Effector memory CD4-positive, alpha-beta T cell (primary cell): ENCODE results near the gene C17orf58.
"Not testable (repeated sequence)": the region's sequence is repeated elsewhere in the genome, so short reads cannot be mapped to it uniquely, and the experiment has no call there.

Experiments used
- DNase-seq, 3 donors: peaks; one replicate each; pipeline ENCODE4 v3.0.0-alpha.2; 2020
- H3K27ac ChIP-seq: 2 replicates; pipeline ENCODE4 v1.7.0; 2013; ENCODE audit warnings: mild to moderate bottlenecking, low read length, moderate library complexity; ENCODE audit not compliant: insufficient read depth, poor library complexity, severe bottlenecking
- H3K27me3 ChIP-seq: replicated peaks from 2 replicates; pipeline ENCODE4 v1.7.0; 2013; ENCODE audit warnings: mild to moderate bottlenecking, low read length; ENCODE audit not compliant: insufficient read depth, control insufficient read depth, poor library complexity, severe bottlenecking
- H3K36me3 ChIP-seq: 2 replicates; pipeline ENCODE4 v1.7.0; 2013; ENCODE audit warnings: mild to moderate bottlenecking, low read length, moderate library complexity; ENCODE audit not compliant: control insufficient read depth, insufficient read depth
- H3K4me1 ChIP-seq: 2 replicates; pipeline ENCODE4 v1.7.0; 2013; ENCODE audit warnings: low read length, mild to moderate bottlenecking; ENCODE audit not compliant: control insufficient read depth, insufficient read depth, poor library complexity, severe bottlenecking
- H3K4me3 ChIP-seq: 2 replicates; pipeline ENCODE4 v1.7.0; 2013; ENCODE audit warnings: low read length, low read depth, mild to moderate bottlenecking; ENCODE audit not compliant: insufficient read depth, poor library complexity, severe bottlenecking
- H3K9me3 ChIP-seq: 2 replicates; pipeline ENCODE4 v1.7.0; 2013; ENCODE audit warnings: mild to moderate bottlenecking, low read length, moderate library complexity; ENCODE audit not compliant: control insufficient read depth

Gene C17orf58

GRCh38 chr17:68021963-68022362 lies 25.7 kb upstream of the C17orf58 start:
- Histone ChIP-seq H3K27ac (no peak overlapping the region), H3K36me3 (no peaks in the 10 kb centered on the region), H3K4me1 (peaks cover 8% of the 10 kb centered on the region), H3K9me3 (no peaks in the 10 kb centered on the region), H3K4me3 (no peak overlapping the region), H3K27me3 (no peaks in the 10 kb centered on the region)
- DNase-seq, result no peak

- peak overlapping the region; percentile 58 for H3K27ac ChIP-seq
- H3K9me3 ChIP-seq, H3K36me3 ChIP-seq, H3K27me3 ChIP-seq, H3K4me3 ChIP-seq, H3K4me1 ChIP-seq, DNase-seq: not testable (repeated sequence)
These were observed 24.5 kb upstream of the C17orf58 start for GRCh38 chr17:68020791-68021190.

- H3K9me3 ChIP-seq, result no peaks in the 10 kb centered on the region
- peak overlapping the region; percentile 65 for H3K4me3 ChIP-seq
- peaks cover 8% of the 10 kb centered on the region for H3K4me1 ChIP-seq
- DNase-seq, result no peak
- no peaks in the 10 kb centered on the region for H3K27me3 ChIP-seq
- peak overlapping the region; percentile 58 for H3K27ac ChIP-seq
- H3K36me3 ChIP-seq, result no peaks in the 10 kb centered on the region
These were observed 24.1 kb upstream of the C17orf58 start for GRCh38 chr17:68020409-68020756.

- no peaks in the 10 kb centered on the region for H3K36me3 ChIP-seq
- peak overlapping the region; percentile 58 for H3K27ac ChIP-seq
- H3K9me3 ChIP-seq, result no peaks in the 10 kb centered on the region
- peak overlapping the region; percentile 65 for H3K4me3 ChIP-seq
- no peaks in the 10 kb centered on the region for H3K27me3 ChIP-seq
- peak; percentile 90 to 93 (median 91) for DNase-seq
- H3K4me1 ChIP-seq, result peaks cover 8% of the 10 kb centered on the region
These were observed 23.6 kb upstream of the C17orf58 start for GRCh38 chr17:68019675-68020408.

- Histone ChIP-seq H3K27me3 (no peaks in the 10 kb centered on the region), H3K36me3 (no peaks in the 10 kb centered on the region), H3K4me3 (peak overlapping the region; percentile 65), H3K4me1 (peaks cover 8% of the 10 kb centered on the region), H3K27ac (no peak overlapping the region), H3K9me3 (no peaks in the 10 kb centered on the region)
- DNase-seq, result no peak
These were observed 23.0 kb upstream of the C17orf58 start for GRCh38 chr17:68019336-68019674.

GRCh38 chr17:68018493-68018892 lies 22.2 kb upstream of the C17orf58 start:
- not testable (repeated sequence) for DNase-seq, H3K36me3 ChIP-seq, H3K27me3 ChIP-seq, H3K4me3 ChIP-seq, H3K4me1 ChIP-seq, H3K9me3 ChIP-seq, H3K27ac ChIP-seq

- Histone ChIP-seq H3K4me3 (no peak overlapping the region), H3K27me3 (no peaks in the 10 kb centered on the region), H3K9me3 (no peaks in the 10 kb centered on the region), H3K36me3 (no peaks in the 10 kb centered on the region), H3K4me1 (peaks cover 8% of the 10 kb centered on the region), H3K27ac (no peak overlapping the region)
- no peak for DNase-seq
These were observed 20.6 kb upstream of the C17orf58 start for GRCh38 chr17:68016838-68017237.

- Histone ChIP-seq H3K9me3 (no peaks in the 10 kb centered on the region), H3K27me3 (no peaks in the 10 kb centered on the region), H3K27ac (no peak overlapping the region), H3K4me1 (peaks cover 3% of the 10 kb centered on the region), H3K4me3 (no peak overlapping the region), H3K36me3 (no peaks in the 10 kb centered on the region)
- DNase-seq, result no peak
These were observed 18.9 kb upstream of the C17orf58 start for GRCh38 chr17:68015081-68015723.

GRCh38 chr17:68013385-68013784 lies 17.1 kb upstream of the C17orf58 start:
- Histone ChIP-seq H3K9me3 (no peaks in the 10 kb centered on the region), H3K4me1 (no peaks in the 10 kb centered on the region), H3K27me3 (no peaks in the 10 kb centered on the region), H3K36me3 (no peaks in the 10 kb centered on the region), H3K4me3 (no peak overlapping the region), H3K27ac (no peak overlapping the region)
- no peak for DNase-seq

GRCh38 chr17:68011199-68011665 lies 15.0 kb upstream of the C17orf58 start:
- Histone ChIP-seq H3K36me3 (no peaks in the 10 kb centered on the region), H3K4me1 (no peaks in the 10 kb centered on the region), H3K4me3 (no peak overlapping the region), H3K9me3 (no peaks in the 10 kb centered on the region), H3K27ac (no peak overlapping the region), H3K27me3 (no peaks in the 10 kb centered on the region)
- DNase-seq, result peak; percentile 22 to 51 (median 27)
